HG03175 (cell line): Measurements from ENCODE around the gene DMGDH.

Experiments
- ATAC-seq: cut with Tn5 transposase; IDR thresholded peaks from one replicate; pipeline ENCODE4 v1.9.1; 2021; ENCODE audit warnings: mild to moderate bottlenecking, moderate library complexity; ENCODE audit not compliant: unreplicated experiment

Gene DMGDH

DNA sequence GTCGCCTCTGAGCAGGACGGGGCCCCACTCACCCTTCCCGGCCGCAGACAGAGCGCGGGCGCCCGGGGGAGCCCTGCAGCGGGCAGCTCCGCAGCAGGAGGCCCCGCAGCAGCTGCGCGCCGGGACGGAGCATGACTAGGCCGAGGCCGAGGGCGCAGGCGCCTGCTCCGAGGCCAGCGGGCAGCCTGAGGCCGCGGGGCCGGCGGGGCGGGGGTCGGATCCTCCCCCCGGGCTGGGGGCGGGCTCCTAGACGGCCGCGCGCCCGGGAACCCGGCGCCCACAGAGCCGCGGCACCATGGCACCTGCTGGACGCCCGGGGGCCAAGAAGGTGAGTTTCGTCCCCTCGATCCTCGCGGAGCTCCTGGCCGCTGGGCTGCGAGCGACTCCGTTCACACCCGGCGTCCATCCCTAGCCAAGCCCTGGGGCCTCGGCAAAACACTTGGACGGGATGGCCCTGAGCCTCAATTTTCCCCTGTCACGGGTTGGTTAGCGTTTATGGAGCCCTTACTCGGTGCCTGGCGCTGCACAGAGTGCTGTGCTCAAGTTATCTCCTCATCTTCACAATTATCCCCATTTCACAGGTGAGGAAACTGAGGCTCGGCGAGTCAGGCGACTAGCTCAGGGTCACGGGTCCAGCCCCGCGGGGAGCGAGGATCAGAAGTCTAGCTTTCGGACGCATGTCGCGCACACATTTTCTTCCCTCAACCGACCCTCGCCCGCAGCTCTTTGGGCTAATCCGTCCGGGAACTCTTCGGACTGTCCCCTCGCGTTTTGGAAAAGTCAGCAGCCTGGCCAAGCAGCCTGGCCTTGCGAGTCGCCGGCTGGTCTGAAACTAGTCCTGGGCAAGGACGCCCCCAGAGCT is at the start of gene DMGDH, which contains the start of gene BHMT2:
DMGDH (minus strand) TSS at position 187 of the 862 bp plus-strand sequence; CDS start at position 133, 54 bp downstream.
BHMT2 (plus strand) TSS at position 280 of the 862 bp plus-strand sequence; CDS start at position 296, 16 bp downstream.
- no peak for ATAC-seq

DNA sequence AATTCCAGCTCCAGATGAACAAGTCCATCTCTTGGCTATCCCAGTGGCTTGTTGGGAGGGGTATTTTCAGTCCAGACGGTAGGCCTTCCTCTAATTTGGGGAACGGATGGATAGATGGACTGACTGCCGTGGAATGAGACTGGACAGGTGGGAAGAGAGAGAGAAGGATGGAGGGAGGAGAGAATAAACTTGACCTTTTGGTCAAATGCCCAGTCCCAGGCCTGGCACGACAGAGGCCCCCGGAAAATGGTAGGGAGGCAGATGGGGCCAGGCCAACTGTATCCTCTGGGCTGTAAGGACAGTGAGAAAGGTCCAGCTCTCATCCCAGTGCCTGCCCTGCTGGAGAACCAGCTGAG is 43.2 kb upstream of the DMGDH start:
- no peak for ATAC-seq

DNA sequence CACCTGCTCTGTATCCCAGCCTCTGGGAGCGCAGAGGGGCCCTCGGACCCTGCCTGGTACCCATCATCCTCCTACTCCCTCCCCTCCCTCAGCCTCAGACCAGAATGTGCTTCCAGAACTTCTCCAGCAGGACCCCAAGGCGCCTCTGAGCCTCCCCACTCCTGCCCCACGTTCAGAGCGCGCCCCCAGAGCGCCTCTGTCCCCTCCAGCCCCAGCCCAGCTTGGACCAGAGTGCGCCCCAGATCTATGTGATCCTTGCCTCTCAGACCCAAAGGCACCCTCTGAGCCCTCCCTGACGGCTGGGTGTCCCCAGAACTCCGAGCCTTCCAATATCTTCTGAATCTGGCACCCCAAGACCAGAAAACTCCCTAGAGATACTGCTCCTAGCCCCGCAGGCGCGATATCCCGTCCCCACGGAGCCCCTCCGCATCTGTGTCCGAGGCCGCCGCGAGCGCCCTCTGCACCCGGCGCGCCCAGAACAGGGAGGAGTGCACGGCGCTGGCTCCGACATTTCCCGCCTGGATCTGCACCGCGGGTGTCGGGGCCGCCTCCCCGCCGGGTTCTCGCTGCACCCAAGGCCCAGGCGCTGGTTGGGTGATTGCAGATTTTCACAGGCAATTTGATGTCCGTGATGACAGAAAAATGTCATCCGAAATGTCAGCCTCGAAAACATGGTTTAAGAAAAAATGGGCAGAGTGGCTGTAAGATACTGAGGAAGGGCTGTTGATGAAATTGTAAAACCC is 42.7 kb upstream of the DMGDH start:
- no peak for ATAC-seq

DNA sequence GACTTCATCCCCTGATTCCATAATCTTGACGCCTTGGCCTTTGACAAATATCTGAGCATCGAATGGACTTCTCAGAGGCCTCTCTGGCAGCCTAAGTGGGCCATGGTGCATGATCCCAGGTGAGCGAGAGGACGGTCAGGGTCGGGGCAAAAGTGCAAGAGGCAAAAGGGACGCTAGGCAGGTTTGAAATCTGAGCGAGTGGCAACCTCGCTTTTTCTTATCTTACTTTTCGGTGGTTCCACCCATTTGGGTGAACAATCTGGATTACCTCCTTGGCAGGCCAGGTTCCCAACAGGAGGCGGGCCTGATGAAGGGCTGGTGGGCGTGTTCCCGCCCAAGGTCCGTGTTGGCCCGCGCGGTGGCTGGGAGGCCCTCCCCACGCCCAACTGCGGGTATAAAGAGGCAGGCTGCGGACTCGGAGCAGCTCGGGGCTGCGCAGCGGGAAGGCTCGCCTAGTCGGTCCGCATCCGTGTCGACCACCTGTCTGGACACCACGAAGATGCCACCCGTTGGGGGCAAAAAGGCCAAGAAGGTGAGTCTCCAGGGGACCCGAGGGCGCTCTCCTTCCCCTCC is 42.0 kb upstream of the DMGDH start, which contains the start of gene BHMT:
BHMT (plus strand) TSS at position 423 of the 573 bp plus-strand sequence; CDS start at position 500, 77 bp downstream.
- ATAC-seq, result no peak

DNA sequence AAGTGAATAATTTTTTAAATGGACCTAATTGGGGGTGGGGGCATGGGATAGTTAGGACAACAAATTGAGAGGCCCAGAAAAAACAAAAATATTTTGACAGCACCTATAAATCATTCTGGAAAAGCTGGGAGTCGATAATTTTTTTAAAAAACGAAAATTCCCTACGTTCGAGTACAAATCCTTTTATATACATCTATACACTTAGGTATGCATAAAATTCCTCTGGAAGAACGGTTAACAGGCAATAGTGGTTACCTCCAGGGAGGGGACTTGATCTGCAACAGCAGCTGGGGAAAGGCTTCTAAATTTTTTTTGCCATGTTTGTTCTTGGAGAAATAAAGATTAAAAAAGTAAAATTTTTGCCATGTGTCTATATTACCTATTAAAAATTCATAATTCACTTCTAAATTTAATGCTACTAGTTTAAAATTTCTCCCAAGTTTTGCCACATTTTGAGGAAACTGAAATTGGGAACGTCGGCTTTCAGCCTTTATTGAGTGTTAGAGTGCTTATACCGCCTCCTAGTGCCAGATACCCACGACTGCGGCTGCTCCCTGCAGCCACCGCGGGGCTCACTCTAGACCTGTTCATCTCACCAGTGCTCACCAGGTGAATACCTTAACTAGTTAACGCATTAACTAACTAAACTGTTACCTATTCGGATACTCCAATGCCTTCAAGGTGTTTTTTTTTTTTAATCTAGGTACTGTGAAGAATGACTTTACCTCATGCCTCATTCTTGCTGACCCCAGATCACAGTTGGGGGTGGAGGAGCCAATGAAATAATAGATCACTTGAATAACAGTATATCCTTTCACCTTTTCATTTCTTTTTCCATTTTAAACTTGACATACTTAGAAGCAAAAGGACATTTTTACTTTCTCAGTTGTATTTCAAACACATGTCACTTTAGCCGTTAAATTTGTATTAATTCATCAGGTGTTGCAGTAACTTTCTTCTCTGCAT is 40.3 kb upstream of the DMGDH start:
- ATAC-seq, result no peak

DNA sequence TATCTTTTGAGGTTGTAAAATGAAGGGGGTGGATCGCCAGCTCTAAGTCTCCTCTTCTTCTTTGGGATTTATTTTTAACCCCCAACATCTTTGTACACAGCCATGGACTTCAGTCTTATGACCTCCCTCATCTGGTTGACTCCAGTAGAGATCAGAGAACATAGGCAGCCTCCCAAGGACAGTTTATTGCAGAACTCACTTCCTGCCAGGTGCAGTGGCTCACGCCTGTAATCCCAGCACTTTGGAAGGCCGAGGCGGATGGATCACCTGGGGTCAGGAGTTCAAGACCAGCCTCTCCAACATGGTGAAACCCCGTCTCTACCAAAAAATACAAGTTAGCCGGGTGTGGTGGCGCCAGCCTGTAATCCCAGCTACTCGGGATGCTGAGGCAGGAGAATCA is 39.3 kb upstream of the DMGDH start:
- no peak for ATAC-seq

DNA sequence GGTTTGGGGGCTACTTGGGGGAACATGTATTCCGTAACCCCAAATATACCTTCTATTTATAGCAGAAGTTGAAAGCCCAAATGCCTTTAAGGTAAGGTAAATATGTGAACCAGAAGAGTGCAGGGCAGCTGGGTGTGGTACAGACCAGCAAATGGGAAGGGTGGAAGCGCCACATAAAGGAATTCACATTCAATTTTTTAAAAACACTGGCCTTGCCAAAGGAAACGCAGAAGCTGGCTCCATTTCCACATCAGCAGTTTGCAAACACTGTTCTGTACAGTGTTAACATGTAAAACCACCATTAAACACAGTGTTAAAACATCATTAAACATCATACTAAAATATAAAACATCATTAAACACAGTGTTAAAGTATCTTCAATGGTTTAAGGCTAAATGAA is 38.6 kb upstream of the DMGDH start:
- no peak for ATAC-seq

DNA sequence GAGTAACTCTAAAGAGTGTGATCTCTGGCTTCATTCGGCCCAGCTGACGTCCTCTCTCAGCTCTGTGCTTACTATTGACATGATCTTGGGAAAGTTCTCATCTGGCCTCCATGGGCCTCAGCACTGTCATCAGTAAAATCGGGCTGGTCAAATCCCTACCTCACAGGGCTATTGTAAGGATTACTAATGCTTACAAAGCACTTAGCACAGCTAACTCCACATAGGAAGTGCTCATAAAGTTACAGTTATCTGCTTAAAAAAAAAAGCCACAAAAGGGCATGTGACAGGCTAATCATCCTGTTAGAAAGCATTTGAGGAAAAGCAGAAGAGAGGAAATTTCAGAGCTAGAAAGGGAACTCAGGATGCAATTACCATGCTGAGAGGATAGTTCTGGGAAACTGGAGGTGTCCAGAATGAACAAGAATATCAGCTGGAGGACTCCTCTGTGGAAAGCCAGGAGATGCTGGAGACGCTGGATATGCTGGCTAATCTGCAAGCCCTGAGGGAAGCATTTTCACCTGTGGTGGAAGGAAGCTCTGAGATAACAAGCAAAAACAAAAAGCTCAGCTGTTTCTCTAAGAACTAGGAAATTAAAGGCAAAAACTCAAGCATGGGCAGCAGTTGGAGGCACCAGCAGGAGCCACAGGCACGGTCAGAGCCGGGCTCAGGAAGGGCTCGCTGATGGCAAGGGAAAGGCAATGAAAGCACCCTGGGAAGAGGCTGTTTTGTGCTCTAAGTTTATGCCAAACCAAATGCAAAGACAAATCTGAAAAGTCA is 37.7 kb upstream of the DMGDH start:
- ATAC-seq, result no peak

DNA sequence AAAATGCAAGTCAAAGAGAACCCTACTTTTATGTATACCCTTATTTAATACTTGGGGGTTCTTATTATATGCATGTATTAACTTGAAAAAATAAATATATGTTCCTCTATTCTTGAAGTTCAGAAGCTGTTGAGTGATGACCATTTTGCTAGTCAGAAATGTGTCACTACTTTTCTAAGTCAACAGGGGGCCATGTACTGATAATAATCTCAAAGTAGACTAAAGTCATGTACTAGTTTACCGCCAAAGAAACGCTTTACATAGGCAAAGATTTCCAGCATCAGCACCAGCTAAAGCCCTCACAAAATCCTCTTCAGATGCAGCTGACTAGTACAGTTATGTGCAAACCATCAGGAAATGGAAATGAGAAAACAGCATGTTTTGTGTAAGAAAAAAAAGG is 36.4 kb upstream of the DMGDH start:
- ATAC-seq, result no peak

DNA sequence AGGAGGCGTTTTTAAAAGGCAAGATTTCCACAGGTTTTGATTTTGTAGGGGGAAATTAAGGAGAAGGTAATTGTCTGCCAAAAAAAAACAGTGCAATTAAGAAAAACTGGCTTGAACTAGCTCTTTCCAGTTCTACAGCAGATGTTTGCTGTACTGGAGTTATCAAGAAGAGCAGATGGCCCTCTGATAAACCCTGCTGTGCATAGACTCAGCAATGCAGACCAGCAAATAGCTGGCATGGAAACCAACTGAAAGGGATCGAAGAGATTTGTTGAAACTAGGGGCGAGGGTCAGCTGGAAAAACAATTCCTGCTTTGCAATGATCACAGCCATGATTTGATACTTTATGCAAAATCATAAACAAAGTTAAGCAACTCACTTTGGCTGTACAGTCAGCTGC is 24.3 kb upstream of the DMGDH start:
- no peak for ATAC-seq

DNA sequence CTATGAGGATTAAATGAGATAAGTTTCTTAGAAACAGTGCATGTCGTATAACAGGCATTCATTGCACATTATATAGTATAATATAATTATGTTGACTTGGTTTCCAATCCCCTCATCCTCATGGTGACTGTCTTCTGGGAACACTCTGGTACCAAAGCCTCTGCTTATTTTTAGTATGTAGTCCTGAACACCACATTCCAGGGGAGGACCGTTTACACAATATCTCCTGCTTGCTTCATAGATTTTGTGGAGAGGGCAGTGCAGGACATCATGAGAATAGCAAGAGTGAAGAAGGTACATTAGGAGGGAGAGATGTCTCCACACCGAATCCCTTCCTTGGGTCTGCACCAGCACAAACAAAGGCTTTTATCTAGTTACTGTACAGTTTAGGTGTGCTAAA is 21.6 kb upstream of the DMGDH start:
- no peak for ATAC-seq

DNA sequence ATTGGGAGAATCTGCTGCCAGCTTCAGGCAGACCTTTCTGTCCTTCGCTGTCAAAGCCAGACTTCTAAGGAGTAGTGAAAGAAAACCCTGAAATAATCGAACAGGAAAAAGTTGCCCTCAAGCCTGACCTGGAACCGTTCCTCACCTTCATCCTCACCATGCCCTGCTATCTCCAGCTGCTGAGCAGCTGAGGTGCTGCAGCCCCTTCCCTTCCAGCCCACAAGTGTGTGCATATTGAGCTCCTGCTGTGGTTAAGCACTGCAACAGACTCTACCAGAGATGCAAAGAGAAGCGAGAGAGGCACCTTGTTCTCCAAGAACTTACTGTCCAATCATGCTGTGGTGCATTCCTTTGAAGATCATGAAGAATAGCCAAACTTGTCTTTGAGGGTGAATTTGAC is 19.0 kb upstream of the DMGDH start:
- ATAC-seq, result no peak

DNA sequence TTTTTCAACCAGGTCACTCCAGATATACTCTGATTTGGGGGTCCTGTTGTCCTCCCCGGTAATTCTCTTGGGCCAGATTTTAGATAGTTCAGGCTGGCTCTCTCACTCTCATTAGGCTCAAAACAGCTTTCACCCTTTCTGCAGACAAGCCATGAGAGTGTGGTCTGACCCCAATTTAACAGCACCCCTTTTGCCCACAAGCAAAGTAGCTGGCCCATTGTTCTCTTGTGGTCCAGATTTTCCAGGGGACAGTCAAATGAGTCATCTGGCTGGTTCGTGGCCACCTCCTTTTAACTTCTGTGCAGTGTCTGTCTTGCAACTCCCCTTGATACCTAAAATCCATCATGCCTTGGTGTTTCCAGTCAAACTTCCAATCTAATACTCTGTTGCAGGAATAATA is 16.6 kb upstream of the DMGDH start:
- ATAC-seq, result no peak

DNA sequence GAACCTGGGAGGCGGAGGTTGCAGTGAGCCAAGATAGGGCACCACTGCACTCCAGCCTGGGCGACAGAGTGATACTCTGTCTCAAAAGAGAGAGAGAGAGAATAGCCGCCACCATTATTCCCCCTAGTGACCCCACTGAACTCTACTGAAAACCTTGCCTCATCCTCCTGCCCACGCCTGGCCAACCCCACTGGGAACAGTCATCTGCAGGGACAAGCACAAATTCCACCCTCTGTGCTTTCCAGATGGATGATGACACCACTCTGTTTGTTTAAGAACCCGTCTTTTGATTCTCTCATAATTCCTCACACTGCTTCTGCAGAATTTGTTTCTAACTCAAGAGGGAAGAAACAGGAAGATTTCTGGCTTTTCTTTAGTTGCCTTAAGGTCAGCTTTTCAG is 12.3 kb upstream of the DMGDH start:
- no peak for ATAC-seq

DNA sequence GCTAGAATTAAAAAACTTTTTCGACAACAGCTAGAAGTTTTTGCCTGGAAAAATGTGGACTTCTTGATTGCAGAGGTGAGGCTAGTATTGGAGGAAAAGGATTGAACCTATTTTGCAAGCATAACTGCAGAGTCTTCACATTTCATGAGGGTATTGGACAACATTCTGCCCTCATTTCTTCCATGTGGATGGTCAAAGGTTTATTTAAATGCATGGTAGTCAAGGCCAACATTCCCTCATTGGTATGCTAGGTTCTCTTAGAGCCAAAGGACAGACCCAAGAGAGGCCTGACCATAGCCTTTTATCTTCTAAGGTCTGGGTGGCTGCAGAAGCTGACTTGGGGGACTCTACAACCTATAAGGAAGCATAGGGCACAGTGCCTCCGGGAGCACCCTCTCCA is 11.3 kb upstream of the DMGDH start:
- ATAC-seq, result no peak

DNA sequence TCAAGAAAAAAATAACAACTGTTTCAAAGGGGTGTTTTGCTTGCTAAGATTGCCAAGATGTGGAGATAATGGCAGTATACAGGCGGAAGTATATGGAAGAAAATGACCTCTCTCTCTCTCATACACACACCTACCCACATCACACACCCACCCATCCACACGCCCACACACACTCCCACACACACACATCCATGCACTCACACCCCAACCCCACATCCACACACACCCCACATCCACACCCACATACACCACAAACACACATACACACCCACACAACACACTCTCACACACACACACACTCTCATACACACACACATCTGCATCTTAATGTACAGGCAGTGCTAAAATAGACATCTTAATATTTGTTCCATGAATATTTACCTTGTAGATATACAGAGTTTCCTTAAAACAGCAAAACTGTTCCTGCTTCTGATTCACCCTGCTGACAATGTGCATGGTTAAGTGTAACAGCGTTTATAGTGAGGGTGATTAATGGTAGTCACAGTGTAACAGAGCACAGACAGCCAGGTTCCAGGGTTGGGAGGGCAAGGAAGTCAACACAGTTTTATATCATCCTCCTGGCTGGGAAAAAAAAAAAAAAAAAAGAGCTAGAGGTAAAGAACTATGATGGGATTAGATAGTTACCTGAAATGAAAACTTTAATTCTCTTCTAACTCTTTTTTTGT is 8.3 kb upstream of the DMGDH start:
- ATAC-seq, result no peak

DNA sequence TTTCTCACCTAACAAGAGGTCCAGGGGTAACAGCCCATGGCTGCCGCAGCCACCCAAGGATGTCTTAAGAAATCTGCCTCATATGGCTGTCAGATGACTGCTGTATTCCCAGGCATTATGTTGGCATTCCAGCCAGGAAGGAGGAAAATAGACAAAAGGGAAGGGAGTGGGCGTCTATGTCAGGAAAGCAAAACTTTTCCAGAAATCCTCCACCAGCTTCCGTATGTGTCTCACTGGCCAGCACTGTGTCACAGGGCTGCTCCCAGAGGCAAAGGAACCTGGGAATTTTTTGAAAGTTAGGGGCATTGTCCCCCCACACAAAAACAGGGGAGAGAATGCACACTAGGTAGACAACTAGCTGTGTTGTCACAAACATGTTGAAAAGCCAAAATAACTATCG is 7.3 kb upstream of the DMGDH start:
- no peak for ATAC-seq

DNA sequence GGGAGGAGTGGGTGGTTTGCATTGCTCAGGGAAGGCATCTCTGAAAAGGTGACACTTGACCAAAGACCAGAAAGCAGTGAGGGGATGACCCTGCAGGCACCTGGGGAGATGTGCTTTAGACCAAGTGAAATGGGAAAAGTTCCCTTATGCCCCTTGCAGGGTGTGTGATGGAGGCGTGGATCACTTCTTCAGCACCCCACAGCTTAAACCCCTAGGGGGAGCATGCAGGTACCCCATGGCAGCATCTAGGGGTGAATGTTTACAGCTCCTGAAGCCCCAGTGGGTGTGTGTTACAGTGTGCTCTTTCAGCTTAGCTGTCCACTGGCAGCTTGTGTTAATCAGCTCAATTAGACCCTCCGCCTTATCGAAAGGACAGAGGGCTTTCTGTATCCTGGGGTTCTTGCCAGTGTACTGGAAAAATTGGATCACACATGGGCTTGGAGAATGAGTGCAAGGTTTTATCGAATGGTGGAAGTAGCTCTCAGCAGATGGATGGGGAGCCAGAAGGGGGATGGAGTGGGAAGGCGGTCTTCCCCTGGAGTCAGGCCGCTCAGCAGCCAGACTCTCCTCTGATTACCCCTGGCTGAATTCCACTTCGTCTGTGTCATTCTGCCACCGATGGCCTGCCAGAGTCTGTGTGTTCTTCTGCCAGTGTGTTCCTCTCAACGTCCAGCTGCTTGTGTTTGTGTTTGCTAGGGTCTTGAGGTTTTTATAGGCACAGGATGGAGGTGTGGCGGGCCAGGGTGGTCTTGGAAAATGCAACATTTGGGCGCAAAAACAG is 6.4 kb upstream of the DMGDH start:
- ATAC-seq, result no peak
